ENCODE measurements around the gene STAG2.
A peak's percentile ranks its signal among the peaks of the same experiment; 100 is the strongest.
"Not testable (repeated sequence)": the region's sequence is repeated elsewhere in the genome, so short reads cannot be mapped to it uniquely, and the experiment has no call there.

The STAG2 gene

DNA sequence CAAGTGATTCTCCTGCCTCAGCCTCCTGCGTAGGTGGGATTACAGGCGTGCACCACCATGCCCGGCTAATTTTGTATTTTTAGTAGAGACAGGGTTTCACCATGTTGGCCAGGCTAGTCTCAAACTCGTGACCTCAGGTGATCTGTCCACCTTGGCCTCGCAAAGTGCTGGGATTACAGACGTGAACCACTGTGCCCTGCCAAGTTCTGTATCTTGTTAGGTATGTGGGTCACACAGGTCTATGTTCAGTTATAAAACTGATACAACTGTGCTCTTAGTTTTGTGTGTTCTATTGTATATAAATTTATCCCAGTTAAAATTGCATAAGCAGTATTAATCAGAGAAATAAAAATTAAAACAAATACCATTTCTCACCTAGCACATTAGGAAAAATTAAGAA is 122.9 kb downstream of the STAG2 start:
- not testable (repeated sequence) for DNase-seq

- DNase-seq, result no peak
These were observed 123.6 kb downstream of the STAG2 start for GRCh38 chrX:124085063-124085462.

DNA sequence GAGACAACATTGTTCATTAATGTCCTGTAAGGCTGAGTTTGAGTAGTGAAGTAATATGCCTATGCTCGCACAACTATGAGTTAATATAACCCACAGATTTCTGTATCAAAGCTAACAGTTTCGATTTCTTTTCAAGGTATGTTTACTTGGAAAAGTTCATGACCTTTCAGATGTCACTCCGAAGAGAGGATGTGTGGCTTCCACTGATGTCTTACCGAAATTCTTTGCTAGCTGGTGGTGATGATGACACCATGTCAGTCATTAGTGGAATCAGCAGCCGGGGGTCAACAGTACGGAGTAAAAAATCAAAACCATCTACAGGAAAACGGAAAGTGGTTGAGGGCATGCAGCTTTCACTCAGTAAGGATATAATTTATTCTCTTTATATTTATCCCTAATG is 124.9 kb downstream of the STAG2 start:
- DNase-seq, result no peak

GRCh38 chrX:124087000-124087746 is 125.7 kb downstream of the STAG2 start:
- DNase-seq, result no peak

DNA sequence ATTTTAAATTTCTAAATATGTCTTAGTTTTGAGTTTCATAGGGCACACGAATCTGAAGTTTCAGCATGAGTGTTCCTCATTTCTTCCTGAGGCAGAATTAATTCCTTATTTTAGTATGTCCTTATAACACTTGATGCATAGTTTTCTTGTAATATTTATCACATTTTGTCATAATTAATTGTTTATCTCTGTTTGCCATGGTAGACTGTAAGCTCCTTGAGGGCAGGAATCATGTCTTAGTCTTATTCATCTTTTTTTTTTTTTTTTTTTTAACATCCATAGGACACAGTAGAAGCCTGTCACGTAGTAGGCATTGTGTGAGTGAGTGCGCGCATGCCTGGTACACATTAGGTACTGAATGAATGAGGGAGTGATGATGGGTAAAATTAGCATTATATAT is 131.7 kb downstream of the STAG2 start:
- DNase-seq, result no peak

DNA sequence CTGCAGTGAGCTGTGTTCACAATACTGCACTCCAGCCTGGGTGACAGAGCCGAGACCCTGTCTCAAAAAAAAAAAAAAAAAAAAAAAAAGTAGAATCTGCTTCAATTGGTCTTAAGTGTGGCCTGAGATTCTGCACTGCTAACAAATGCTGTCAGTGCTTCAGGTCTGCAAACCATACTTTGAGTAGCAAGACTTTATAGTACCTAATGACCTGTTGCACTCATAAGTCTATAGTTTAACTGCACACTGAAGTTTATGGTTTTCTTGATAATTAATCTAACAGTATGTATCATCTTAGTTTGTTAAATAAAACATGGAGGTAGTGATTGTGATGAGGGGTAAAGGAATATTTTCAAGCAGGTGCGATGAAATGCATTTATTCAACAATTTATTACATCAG is 135.6 kb downstream of the STAG2 start:
- DNase-seq, result no peak

DNA sequence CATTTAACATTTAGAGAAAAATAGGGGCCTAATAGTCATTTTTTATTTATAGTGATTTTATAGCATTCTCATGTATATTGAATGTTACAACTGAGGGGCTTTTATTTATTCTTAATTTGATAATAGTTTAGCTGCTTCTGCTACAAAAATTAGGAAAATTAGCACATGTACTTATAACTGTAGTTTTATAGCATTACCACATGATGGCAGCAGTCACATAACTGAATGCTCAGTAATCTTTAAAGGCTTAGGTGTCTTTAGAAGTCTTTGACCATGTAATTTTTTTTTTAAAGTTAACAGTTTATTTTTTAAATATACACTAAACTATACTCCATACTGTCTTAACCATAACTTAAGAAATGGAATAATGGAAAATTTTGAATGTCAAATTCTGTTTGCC is 136.6 kb downstream of the STAG2 start:
- peak; percentile 35 for DNase-seq

DNA sequence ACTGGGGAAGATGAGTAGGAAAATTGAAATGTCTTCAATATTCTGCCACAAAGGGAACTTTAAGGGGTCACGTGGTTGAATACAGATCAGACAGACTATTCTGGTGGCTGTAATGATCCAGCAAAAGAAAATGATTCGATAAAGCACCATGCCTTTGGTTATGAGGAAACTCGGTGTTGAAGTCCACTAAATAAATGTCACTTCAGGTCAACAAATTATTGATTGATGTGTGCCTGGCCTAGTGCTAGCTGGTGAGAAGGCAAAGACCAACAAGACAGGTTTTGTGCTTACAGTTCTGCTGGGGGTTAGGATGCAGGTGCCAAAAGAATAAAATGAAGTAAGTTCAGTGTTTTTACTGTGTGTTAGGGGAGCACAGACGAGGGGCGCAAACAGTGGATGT is 142.5 kb downstream of the STAG2 start:
- DNase-seq, result no peak

DNA sequence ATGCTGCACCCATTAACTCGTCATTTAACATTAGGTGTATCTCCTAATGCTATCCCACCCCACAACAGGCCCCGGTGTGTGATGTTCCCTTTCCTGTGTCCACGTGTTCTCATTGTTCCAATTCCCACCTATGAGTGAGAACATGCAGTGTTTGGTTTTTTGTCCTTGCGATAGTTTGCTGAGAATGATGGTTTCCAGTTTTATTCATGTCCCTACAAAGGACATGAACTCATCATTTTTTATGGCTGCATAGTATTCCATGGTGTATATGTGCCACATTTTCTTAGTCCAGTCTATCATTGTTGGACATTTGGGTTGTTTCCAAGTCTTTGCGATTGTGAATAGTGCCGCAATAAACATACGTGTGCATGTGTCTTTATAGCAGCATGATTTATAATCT is 143.0 kb downstream of the STAG2 start:
- DNase-seq, result not testable (repeated sequence)

DNA sequence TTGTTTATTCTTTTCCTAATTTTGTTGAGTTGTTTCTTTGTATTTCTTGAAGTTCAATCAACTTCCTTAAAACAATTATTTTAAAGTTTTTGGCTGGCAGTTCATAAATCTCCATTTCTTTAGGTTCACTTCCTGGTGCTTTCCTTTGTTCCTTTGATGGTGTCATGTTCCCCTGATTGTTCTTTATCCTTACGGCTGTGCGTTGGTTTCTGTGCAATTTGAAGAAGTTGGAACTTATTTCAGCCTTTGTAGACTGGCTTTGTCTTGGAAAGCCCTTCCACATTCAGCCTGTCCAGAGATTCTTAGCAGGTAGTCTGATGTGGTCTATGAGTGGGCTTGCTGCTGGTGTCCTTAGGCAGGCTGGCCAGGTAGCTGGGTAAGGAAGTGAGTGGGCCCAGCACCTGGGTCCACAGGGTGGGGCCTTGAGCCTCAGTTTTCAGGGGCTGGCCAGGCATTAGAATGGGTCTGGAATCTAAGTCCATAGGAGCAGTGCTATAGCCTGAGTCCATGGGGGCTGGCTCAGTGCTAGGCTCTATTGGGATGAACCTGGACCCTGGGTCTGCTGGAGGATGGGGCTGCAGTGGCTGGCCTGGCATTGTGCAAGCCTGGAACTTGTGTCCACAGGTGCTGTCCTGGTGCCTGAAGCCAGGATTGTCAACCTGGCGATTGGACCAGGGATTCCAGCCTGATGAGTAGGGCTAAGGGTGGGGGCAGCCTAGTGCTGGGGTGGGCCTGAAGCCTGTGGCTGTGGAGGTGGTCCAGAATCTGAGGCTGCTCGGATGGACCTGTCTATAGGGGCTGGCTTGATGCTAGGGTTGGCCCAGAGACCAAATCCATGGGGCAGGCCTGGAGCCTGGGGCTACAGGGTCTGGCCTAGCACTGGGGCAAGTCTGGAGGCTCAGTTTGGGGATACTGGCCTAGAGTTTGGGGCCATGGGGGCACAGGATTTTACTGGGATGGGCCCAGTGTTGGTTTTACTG is 152.4 kb downstream of the STAG2 start:
- peak; percentile 17 for DNase-seq

- no peak for DNase-seq
These were observed 155.8 kb downstream of the STAG2 start for GRCh38 chrX:124117325-124117724.

DNA sequence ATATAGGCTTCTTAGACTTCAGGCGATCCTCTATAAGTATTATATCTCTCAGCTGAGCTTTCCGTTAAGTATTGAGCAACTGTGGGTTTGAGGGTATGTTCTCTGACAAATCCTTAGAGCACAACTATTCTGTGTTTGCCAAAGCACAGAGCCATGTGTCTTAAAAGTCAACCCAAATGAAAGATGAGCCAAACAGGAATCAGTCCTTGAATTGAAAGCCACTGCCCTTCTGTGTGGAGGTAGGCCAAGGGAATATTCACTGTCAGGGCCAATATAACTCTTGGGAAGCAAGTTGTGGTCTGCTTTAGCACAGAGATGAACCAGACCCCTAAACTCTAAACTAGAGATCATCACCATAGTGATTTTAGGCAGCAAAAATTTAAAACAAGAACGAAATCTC is 164.0 kb downstream of the STAG2 start:
- DNase-seq, result peak; percentile 73

- DNase-seq, result no peak
These were observed 166.0 kb downstream of the STAG2 start for GRCh38 chrX:124127496-124127895.

DNA sequence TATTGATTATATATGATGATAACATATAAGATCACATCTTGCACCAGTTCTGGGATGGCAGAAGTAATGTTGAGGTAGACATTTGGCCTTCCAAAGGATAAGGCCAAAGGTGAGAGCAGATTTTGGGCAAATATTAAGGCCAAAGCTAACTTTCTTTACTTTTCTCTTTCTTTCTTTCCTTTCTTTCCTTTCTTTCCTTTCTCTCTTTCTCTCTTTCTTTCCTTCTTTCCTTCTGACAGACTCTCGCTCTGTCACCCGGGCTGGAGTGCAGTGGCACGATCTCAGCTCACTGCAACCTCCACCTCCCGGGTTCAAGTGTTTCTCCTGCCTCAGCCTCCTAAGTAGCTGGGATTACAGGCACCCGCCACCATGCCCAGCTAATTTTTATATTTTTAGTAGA is 170.9 kb downstream of the STAG2 start:
- not testable (repeated sequence) for DNase-seq

- no peak for DNase-seq
These were observed 184.2 kb downstream of the STAG2 start for GRCh38 chrX:124145749-124146148.

DNA sequence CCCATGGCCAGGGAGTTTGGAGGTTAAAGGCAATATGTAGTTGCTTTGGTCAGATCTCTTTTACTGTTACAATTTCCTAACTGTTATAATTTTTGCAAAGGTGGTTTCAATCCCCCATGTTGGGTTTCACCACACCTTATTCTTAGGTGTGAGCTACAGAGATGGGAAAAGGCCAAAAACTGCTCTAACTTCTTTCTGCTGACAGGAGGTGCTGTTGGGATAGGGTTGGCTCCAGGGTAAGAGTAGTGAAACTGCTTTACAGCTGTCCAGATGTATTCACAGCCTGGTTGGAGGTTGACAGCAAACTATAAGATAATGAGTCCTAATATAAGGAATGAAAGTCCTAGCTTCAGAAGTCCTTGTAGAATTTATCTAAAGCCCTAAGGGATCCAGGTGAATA is 189.7 kb downstream of the STAG2 start:
- no peak for DNase-seq
